ENCODE measurements around the gene SYNCRIP. TPM values are rescaled to one million over a fixed set of nuclear protein-coding genes. Genes with fewer than 3 reads are reported as not detected.

SYNCRIP gene
- total and polyA plus RNA-seq, 2 donors (not counting 1 experiment from before 2014, with no cell fraction given): 29.2 to 44.3 TPM

DNA sequence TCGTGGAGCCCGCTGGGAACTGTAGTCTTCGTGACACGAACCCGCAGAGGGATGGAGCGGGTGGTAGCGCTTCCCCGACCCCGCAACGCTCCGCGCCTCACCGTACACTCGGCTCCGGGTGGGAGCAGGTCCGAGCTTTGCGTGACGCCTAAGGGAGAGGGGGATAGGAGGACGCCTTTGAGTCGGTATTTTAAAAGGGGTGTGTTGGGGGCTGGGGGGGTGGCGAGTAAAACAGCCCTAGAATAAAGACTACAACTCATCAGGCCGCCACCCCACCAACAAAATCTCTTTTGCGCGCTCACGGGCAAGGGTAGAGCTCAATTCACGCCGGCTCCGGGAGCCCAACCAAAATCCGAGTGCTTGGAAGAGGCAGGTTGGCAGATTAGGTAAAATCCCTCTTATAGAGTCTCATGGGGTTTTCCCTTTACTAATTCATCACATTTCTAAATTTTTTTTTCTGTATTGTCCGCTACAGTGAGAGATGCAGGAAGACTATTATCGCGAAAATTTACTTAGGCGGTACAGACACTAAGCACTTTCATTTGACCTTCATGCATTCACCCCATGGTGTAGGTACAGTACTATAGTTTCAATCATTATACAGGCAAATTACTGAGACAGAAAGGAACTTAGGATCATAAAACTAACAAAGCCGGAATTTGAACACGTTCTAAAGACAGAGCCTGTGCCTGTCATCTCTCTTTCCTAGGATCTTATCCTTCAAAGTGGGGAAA is 48.3 kb downstream of the SYNCRIP start:
- H3K9me3 ChIP-seq (ENCODE audit: control insufficient read depth, insufficient read depth, low read depth, low read length): no peaks in the 10 kb centered on the region
- H3K4me3 ChIP-seq (replicated peaks in 1 of 4; ENCODE audit: control extremely low read depth in 1 of 4, insufficient read depth in 1 of 4, low read depth in 3 of 4, low read length in 4 of 4): peak overlapping the region; percentile 71 to 98 (median 87)
- no peak for TF ChIP-seq EZH2 (IDR thresholded peaks at IDR 0.05; ENCODE audit: low read length, missing control alignments)
- peak in 1 of 2 donors; percentile 29 for DNase-seq (ENCODE audit: low read depth in 2 of 2)
- H3K79me2 ChIP-seq (ENCODE audit: control insufficient read depth, insufficient read depth, low read length): peaks cover 33% of the 10 kb centered on the region
- peak overlapping the region; percentile 96 for H3K4me2 ChIP-seq (ENCODE audit: extremely low read depth, insufficient read depth, low read length)
- H3K4me1 ChIP-seq (ENCODE audit: control insufficient read depth, extremely low read depth, insufficient read depth, low read length): peaks cover 5% of the 10 kb centered on the region
- peak overlapping the region; percentile 88 for H2AFZ ChIP-seq (ENCODE audit: low read length)
- no peaks in the 10 kb centered on the region for H3K27me3 ChIP-seq (ENCODE audit: control insufficient read depth, insufficient read depth, low read length)
- H3K27ac ChIP-seq (ENCODE audit: insufficient read depth, low read length): peak overlapping the region; percentile 97
- no peaks in the 10 kb centered on the region for H3K36me3 ChIP-seq (ENCODE audit: control insufficient read depth, insufficient read depth, low read length)
- peak overlapping the region; percentile 93 for H3K9ac ChIP-seq (ENCODE audit: insufficient read depth, low read length)
- no peaks in the 10 kb centered on the region for H4K20me1 ChIP-seq (ENCODE audit: control insufficient read depth, extremely low read depth, insufficient read depth, low read length)

DNA sequence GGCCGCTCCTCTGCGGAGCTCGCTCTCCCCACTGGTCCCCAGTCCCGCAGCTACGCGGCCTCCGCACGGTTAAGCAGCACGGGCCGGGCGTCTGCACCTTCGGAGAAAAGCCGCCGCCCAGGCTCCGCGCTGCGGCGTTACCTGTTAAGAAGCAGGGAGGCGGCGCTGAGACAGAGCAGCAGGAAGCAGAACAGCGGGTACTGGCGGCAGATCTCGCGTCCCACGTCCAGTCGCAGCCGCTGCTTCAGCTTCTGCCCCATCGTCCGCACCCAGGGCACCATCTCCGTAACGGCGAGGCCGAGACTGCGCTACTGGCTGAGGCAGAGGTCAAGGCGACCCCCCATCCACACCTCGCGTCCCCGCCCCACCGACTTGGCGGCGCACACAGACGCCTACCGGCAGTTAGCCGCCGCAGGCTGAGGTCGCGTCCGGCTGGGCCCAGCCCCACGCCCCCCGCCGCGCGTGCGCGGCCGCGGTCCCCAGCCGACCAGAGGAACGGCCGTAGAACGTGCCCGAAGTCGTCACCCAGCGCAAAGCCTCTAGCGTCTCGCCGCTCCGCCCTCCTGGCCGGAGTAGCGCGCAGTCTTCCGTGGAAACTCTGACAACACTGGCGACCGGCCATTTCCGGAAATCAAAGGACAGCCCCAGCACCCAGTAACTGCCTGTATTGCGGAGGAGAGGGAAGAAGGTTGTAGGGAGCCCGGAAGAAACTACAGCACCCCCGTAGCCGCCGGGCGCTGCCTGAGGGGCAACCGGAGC is 49.1 kb downstream of the SYNCRIP start, which contains the start of gene SNX14:
Gene SNX14, minus strand, starts transcription at position 421 of the 759 bp plus-strand sequence. Its CDS starts 140 bp downstream, at position 281.
- peak; percentile 95 to 96 for DNase-seq (ENCODE audit: low read depth in 2 of 2)
- no peaks in the 10 kb centered on the region for H3K36me3 ChIP-seq (ENCODE audit: control insufficient read depth, insufficient read depth, low read length)
- peak within 1 kb of the TSS; percentile 71 to 98 (median 87) for H3K4me3 ChIP-seq (replicated peaks in 1 of 4; ENCODE audit: control extremely low read depth in 1 of 4, insufficient read depth in 1 of 4, low read depth in 3 of 4, low read length in 4 of 4)
- peak within 1 kb of the TSS; percentile 97 for H2AFZ ChIP-seq (ENCODE audit: low read length)
- TF ChIP-seq EZH2 (IDR thresholded peaks at IDR 0.05; ENCODE audit: low read length, missing control alignments): no peak
- TF ChIP-seq, protein P1, sequence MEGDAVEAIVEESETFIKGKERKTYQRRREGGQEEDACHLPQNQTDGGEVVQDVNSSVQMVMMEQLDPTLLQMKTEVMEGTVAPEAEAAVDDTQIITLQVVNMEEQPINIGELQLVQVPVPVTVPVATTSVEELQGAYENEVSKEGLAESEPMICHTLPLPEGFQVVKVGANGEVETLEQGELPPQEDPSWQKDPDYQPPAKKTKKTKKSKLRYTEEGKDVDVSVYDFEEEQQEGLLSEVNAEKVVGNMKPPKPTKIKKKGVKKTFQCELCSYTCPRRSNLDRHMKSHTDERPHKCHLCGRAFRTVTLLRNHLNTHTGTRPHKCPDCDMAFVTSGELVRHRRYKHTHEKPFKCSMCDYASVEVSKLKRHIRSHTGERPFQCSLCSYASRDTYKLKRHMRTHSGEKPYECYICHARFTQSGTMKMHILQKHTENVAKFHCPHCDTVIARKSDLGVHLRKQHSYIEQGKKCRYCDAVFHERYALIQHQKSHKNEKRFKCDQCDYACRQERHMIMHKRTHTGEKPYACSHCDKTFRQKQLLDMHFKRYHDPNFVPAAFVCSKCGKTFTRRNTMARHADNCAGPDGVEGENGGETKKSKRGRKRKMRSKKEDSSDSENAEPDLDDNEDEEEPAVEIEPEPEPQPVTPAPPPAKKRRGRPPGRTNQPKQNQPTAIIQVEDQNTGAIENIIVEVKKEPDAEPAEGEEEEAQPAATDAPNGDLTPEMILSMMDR (conservative IDR thresholded peaks at IDR 0.05 in 1 of 2, IDR thresholded peaks at IDR 0.05 in 1 of 2; ENCODE audit: low read depth in 1 of 2, low read length in 2 of 2): no peak
- H3K79me2 ChIP-seq (ENCODE audit: control insufficient read depth, insufficient read depth, low read length): peaks cover 41% of the 10 kb centered on the region
- H4K20me1 ChIP-seq (ENCODE audit: control insufficient read depth, extremely low read depth, insufficient read depth, low read length): no peaks in the 10 kb centered on the region
- peak within 1 kb of the TSS; percentile 96 for H3K4me2 ChIP-seq (ENCODE audit: extremely low read depth, insufficient read depth, low read length)
- no peaks in the 10 kb centered on the region for H3K9me3 ChIP-seq (ENCODE audit: control insufficient read depth, insufficient read depth, low read depth, low read length)
- H3K9ac ChIP-seq (ENCODE audit: insufficient read depth, low read length): peak within 1 kb of the TSS; percentile 93
- peaks cover 5% of the 10 kb centered on the region for H3K4me1 ChIP-seq (ENCODE audit: control insufficient read depth, extremely low read depth, insufficient read depth, low read length)
- peak within 1 kb of the TSS; percentile 97 for H3K27ac ChIP-seq (ENCODE audit: insufficient read depth, low read length)
- H3K27me3 ChIP-seq (ENCODE audit: control insufficient read depth, insufficient read depth, low read length): no peaks in the 10 kb centered on the region

DNA sequence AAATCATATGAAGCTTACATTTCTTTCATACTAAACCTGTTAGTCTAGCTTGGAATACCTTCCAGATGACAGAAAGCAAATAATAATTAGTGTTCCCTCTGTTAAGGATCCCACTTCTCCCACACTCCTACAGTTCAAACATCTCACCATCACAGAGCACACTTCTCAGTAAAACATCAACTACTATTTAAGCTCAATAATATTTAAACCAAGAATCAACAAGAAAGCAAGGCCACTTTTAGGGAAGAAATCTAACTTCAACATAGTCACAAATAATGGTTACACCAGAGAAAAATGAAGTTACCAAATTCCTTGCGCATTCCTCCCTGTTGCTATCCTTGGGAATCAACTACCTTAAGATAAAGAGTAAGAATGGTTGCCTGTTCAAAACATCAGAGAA is 50.7 kb downstream of the SYNCRIP start:
- no peak for DNase-seq (ENCODE audit: low read depth in 2 of 2)
- H3K36me3 ChIP-seq (ENCODE audit: control insufficient read depth, insufficient read depth, low read length): no peaks in the 10 kb centered on the region
- peaks cover 48% of the 10 kb centered on the region for H3K79me2 ChIP-seq (ENCODE audit: control insufficient read depth, insufficient read depth, low read length)
- TF ChIP-seq, protein P1 (conservative IDR thresholded peaks at IDR 0.05 in 1 of 2, IDR thresholded peaks at IDR 0.05 in 1 of 2; ENCODE audit: low read depth in 1 of 2, low read length in 2 of 2): no peak
- TF ChIP-seq EZH2 (IDR thresholded peaks at IDR 0.05; ENCODE audit: low read length, missing control alignments): no peak
- no peaks in the 10 kb centered on the region for H3K9me3 ChIP-seq (ENCODE audit: control insufficient read depth, insufficient read depth, low read depth, low read length)
- H4K20me1 ChIP-seq (ENCODE audit: control insufficient read depth, extremely low read depth, insufficient read depth, low read length): no peaks in the 10 kb centered on the region
- peak overlapping the region; percentile 78 for H3K4me2 ChIP-seq (ENCODE audit: extremely low read depth, insufficient read depth, low read length)
- peaks cover 5% of the 10 kb centered on the region for H3K4me1 ChIP-seq (ENCODE audit: control insufficient read depth, extremely low read depth, insufficient read depth, low read length)
- H3K27me3 ChIP-seq (ENCODE audit: control insufficient read depth, insufficient read depth, low read length): no peaks in the 10 kb centered on the region
- H3K4me3 ChIP-seq (replicated peaks in 1 of 4; ENCODE audit: control extremely low read depth in 1 of 4, insufficient read depth in 1 of 4, low read depth in 3 of 4, low read length in 4 of 4): peak overlapping the region; percentile 71 to 98 (median 87)
- H3K9ac ChIP-seq (ENCODE audit: insufficient read depth, low read length): no peak overlapping the region
- H2AFZ ChIP-seq (ENCODE audit: low read length): no peak overlapping the region
- no peak overlapping the region for H3K27ac ChIP-seq (ENCODE audit: insufficient read depth, low read length)

Data from fibroblast of lung (primary cell).